ENCODE measurements around the gene MPP1.
"Not testable (repeated sequence)": the region's sequence is repeated elsewhere in the genome, so short reads cannot be mapped to it uniquely, and the experiment has no call there.

The MPP1 gene

GRCh38 chrX:154804957-154805695 is at the start of gene MPP1:
Gene MPP1, minus strand, starts transcription at chrX:154805485. Its CDS starts 112 bp downstream, at chrX:154805373.
- peak; percentile 47 to 53 for DNase-seq (ENCODE audit: extremely low read depth in 1 of 2, low read depth in 1 of 2)

GRCh38 chrX:154850957-154851611 is 45.8 kb upstream of the MPP1 start:
- DNase-seq (ENCODE audit: extremely low read depth in 1 of 2, low read depth in 1 of 2), result no peak

- no peak for DNase-seq (ENCODE audit: extremely low read depth in 1 of 2, low read depth in 1 of 2)
Observed at GRCh38 chrX:154840856-154841255, 35.6 kb upstream of the MPP1 start.

GRCh38 chrX:154836163-154836562 is 30.9 kb upstream of the MPP1 start:
- no peak for DNase-seq (ENCODE audit: extremely low read depth in 1 of 2, low read depth in 1 of 2)

- no peak for DNase-seq (ENCODE audit: extremely low read depth in 1 of 2, low read depth in 1 of 2)
Observed at GRCh38 chrX:154834562-154834961, 29.3 kb upstream of the MPP1 start, which contains the start of gene SMIM9. Gene SMIM9, minus strand, starts transcription at chrX:154834662. Its CDS starts 3,806 bp downstream, at chrX:154830856.

- DNase-seq (ENCODE audit: extremely low read depth in 1 of 2, low read depth in 1 of 2), result no peak
Observed at GRCh38 chrX:154833746-154834274, 28.5 kb upstream of the MPP1 start.

GRCh38 chrX:154829926-154830442 is 24.7 kb upstream of the MPP1 start:
- no peak for DNase-seq (ENCODE audit: extremely low read depth in 1 of 2, low read depth in 1 of 2)

GRCh38 chrX:154829134-154829533 is 23.8 kb upstream of the MPP1 start:
- DNase-seq (ENCODE audit: extremely low read depth in 1 of 2, low read depth in 1 of 2), result no peak

GRCh38 chrX:154828016-154828408 is 22.7 kb upstream of the MPP1 start:
- no peak for DNase-seq (ENCODE audit: extremely low read depth in 1 of 2, low read depth in 1 of 2)

GRCh38 chrX:154827194-154828015 is 22.1 kb upstream of the MPP1 start:
- no peak for DNase-seq (ENCODE audit: extremely low read depth in 1 of 2, low read depth in 1 of 2)

- DNase-seq (ENCODE audit: extremely low read depth in 1 of 2, low read depth in 1 of 2), result not testable (repeated sequence)
Observed at GRCh38 chrX:154825586-154825985, 20.3 kb upstream of the MPP1 start.

- DNase-seq (ENCODE audit: extremely low read depth in 1 of 2, low read depth in 1 of 2), result no peak
Observed at GRCh38 chrX:154824638-154825037, 19.4 kb upstream of the MPP1 start.

GRCh38 chrX:154822029-154822428 is 16.7 kb upstream of the MPP1 start:
- DNase-seq (ENCODE audit: extremely low read depth in 1 of 2, low read depth in 1 of 2), result no peak

- DNase-seq (ENCODE audit: extremely low read depth in 1 of 2, low read depth in 1 of 2), result no peak
Observed at GRCh38 chrX:154821523-154821922, 16.2 kb upstream of the MPP1 start.

GRCh38 chrX:154819771-154820341 is 14.6 kb upstream of the MPP1 start:
- DNase-seq (ENCODE audit: extremely low read depth in 1 of 2, low read depth in 1 of 2), result no peak

GRCh38 chrX:154818916-154819770 is 13.9 kb upstream of the MPP1 start:
- DNase-seq (ENCODE audit: extremely low read depth in 1 of 2, low read depth in 1 of 2), result no peak

- not testable (repeated sequence) for DNase-seq (ENCODE audit: extremely low read depth in 1 of 2, low read depth in 1 of 2)
Observed at GRCh38 chrX:154817048-154817618, 11.8 kb upstream of the MPP1 start.

- not testable (repeated sequence) for DNase-seq (ENCODE audit: extremely low read depth in 1 of 2, low read depth in 1 of 2)
Observed at GRCh38 chrX:154816326-154816898, 11.1 kb upstream of the MPP1 start.

GRCh38 chrX:154815274-154815818 is 10.1 kb upstream of the MPP1 start:
- no peak for DNase-seq (ENCODE audit: extremely low read depth in 1 of 2, low read depth in 1 of 2)

Data from stimulated activated CD8-positive, alpha-beta memory T cell treated with anti-CD3 and anti-CD28 coated beads, Interleukin-7, amount 100 ng/mL, for 48 hours (primary cell).